Activated naive CD8-positive, alpha-beta T cell (primary cell): Measurements from ENCODE around the gene OTUD3.
"Not testable (repeated sequence)": the region's sequence is repeated elsewhere in the genome, so short reads cannot be mapped to it uniquely, and the experiment has no call there.

Source experiments
- H3K27ac Mint-ChIP-seq: one replicate; pipeline ENCODE4 v1.8.0; 2021; ENCODE audit warnings: mixed read lengths
- H3K27me3 Mint-ChIP-seq: one replicate; pipeline ENCODE4 v1.8.0; 2021; ENCODE audit warnings: mixed read lengths
- H3K36me3 Mint-ChIP-seq: one replicate; pipeline ENCODE4 v1.8.0; 2021; ENCODE audit warnings: mixed read lengths
- H3K4me1 Mint-ChIP-seq: one replicate; pipeline ENCODE4 v1.8.0; 2021; ENCODE audit warnings: low read depth, mixed read lengths
- H3K4me3 Mint-ChIP-seq: one replicate; pipeline ENCODE4 v1.8.0; 2021; ENCODE audit warnings: mild to moderate bottlenecking, mixed read lengths
- H3K9me3 Mint-ChIP-seq: one replicate; pipeline ENCODE4 v1.8.0; 2021; ENCODE audit warnings: low read depth, mixed read lengths

OTUD3 gene

GRCh38 chr1:19880841-19881240, 1.4 kb upstream of the OTUD3 start:
- H3K27me3 Mint-ChIP-seq, H3K27ac Mint-ChIP-seq, H3K9me3 Mint-ChIP-seq, H3K36me3 Mint-ChIP-seq, H3K4me3 Mint-ChIP-seq: not testable (repeated sequence)
- H3K4me1 Mint-ChIP-seq, result peaks cover 35% of the 10 kb centered on the region

- no peaks in the 10 kb centered on the region for H3K36me3 Mint-ChIP-seq
- H3K4me1 Mint-ChIP-seq, result peaks cover 53% of the 10 kb centered on the region
- no peak overlapping the region for H3K27ac Mint-ChIP-seq
- no peaks in the 10 kb centered on the region for H3K9me3 Mint-ChIP-seq
- peak overlapping the region; percentile 90 for H3K4me3 Mint-ChIP-seq
- no peaks in the 10 kb centered on the region for H3K27me3 Mint-ChIP-seq
Measured at GRCh38 chr1:19884312-19884711, 2.1 kb downstream of the OTUD3 start.

- peaks cover 53% of the 10 kb centered on the region for H3K4me1 Mint-ChIP-seq
Measured at GRCh38 chr1:19885821-19886220, 3.6 kb downstream of the OTUD3 start.

GRCh38 chr1:19888112-19888511, 5.9 kb downstream of the OTUD3 start:
- H3K4me1 Mint-ChIP-seq, result peaks cover 49% of the 10 kb centered on the region

More at GRCh38 chr1:19885821-19886220, 3.6 kb downstream of the OTUD3 start:
- H3K4me3 Mint-ChIP-seq, result no peak overlapping the region
- H3K36me3 Mint-ChIP-seq, result no peaks in the 10 kb centered on the region
- H3K9me3 Mint-ChIP-seq, result no peaks in the 10 kb centered on the region
- no peaks in the 10 kb centered on the region for H3K27me3 Mint-ChIP-seq
- no peak overlapping the region for H3K27ac Mint-ChIP-seq

GRCh38 chr1:19889656-19890055, 7.5 kb downstream of the OTUD3 start:
- Mint-ChIP-seq H3K4me3 (no peak overlapping the region), H3K27me3 (no peaks in the 10 kb centered on the region), H3K27ac (no peak overlapping the region), H3K4me1 (peaks cover 34% of the 10 kb centered on the region), H3K36me3 (peaks cover 2% of the 10 kb centered on the region), H3K9me3 (no peaks in the 10 kb centered on the region)

More at GRCh38 chr1:19888112-19888511, 5.9 kb downstream of the OTUD3 start:
- Mint-ChIP-seq H3K4me3 (no peak overlapping the region), H3K36me3 (peaks cover 2% of the 10 kb centered on the region), H3K9me3 (no peaks in the 10 kb centered on the region), H3K27me3 (no peaks in the 10 kb centered on the region), H3K27ac (no peak overlapping the region)

GRCh38 chr1:19892129-19892528, 9.9 kb downstream of the OTUD3 start:
- Mint-ChIP-seq H3K9me3 (no peaks in the 10 kb centered on the region), H3K27me3 (no peaks in the 10 kb centered on the region), H3K36me3 (peaks cover 2% of the 10 kb centered on the region), H3K4me1 (peaks cover 17% of the 10 kb centered on the region), H3K4me3 (no peak overlapping the region), H3K27ac (no peak overlapping the region)

GRCh38 chr1:19892628-19893168, 10.5 kb downstream of the OTUD3 start:
- Mint-ChIP-seq H3K36me3 (peaks cover 2% of the 10 kb centered on the region), H3K4me1 (peaks cover 14% of the 10 kb centered on the region), H3K9me3 (no peaks in the 10 kb centered on the region), H3K4me3 (no peak overlapping the region), H3K27me3 (no peaks in the 10 kb centered on the region), H3K27ac (peak overlapping the region; percentile 9)

GRCh38 chr1:19893687-19894086, 11.5 kb downstream of the OTUD3 start:
- Mint-ChIP-seq H3K9me3 (no peaks in the 10 kb centered on the region), H3K4me3 (no peak overlapping the region), H3K36me3 (peaks cover 2% of the 10 kb centered on the region), H3K27ac (no peak overlapping the region), H3K27me3 (no peaks in the 10 kb centered on the region), H3K4me1 (peaks cover 5% of the 10 kb centered on the region)

- Mint-ChIP-seq H3K36me3 (peaks cover 8% of the 10 kb centered on the region), H3K9me3 (no peaks in the 10 kb centered on the region), H3K27ac (no peak overlapping the region), H3K4me1 (peaks cover 3% of the 10 kb centered on the region), H3K4me3 (no peak overlapping the region), H3K27me3 (no peaks in the 10 kb centered on the region)
Measured at GRCh38 chr1:19894218-19894617, 12.0 kb downstream of the OTUD3 start.

- H3K9me3 Mint-ChIP-seq, result no peaks in the 10 kb centered on the region
- H3K4me1 Mint-ChIP-seq, result no peaks in the 10 kb centered on the region
- no peak overlapping the region for H3K4me3 Mint-ChIP-seq
- H3K27ac Mint-ChIP-seq, result no peak overlapping the region
- peaks cover 25% of the 10 kb centered on the region for H3K36me3 Mint-ChIP-seq
- H3K27me3 Mint-ChIP-seq, result no peaks in the 10 kb centered on the region
Measured at GRCh38 chr1:19901653-19902052, 19.5 kb downstream of the OTUD3 start.

- H3K27ac Mint-ChIP-seq, result no peak overlapping the region
- no peak overlapping the region for H3K4me3 Mint-ChIP-seq
- no peaks in the 10 kb centered on the region for H3K27me3 Mint-ChIP-seq
- no peaks in the 10 kb centered on the region for H3K9me3 Mint-ChIP-seq
- peaks cover 30% of the 10 kb centered on the region for H3K36me3 Mint-ChIP-seq
- no peaks in the 10 kb centered on the region for H3K4me1 Mint-ChIP-seq
Measured at GRCh38 chr1:19903621-19904020, 21.4 kb downstream of the OTUD3 start.

- no peaks in the 10 kb centered on the region for H3K27me3 Mint-ChIP-seq
- H3K9me3 Mint-ChIP-seq, result no peaks in the 10 kb centered on the region
- no peak overlapping the region for H3K27ac Mint-ChIP-seq
- H3K4me3 Mint-ChIP-seq, result no peak overlapping the region
- H3K36me3 Mint-ChIP-seq, result peaks cover 20% of the 10 kb centered on the region
- no peaks in the 10 kb centered on the region for H3K4me1 Mint-ChIP-seq
Measured at GRCh38 chr1:19907456-19907855, 25.3 kb downstream of the OTUD3 start.

GRCh38 chr1:19909392-19909791, 27.2 kb downstream of the OTUD3 start:
- no peak overlapping the region for H3K4me3 Mint-ChIP-seq
- H3K27ac Mint-ChIP-seq, result no peak overlapping the region
- no peaks in the 10 kb centered on the region for H3K9me3 Mint-ChIP-seq
- H3K36me3 Mint-ChIP-seq, result peaks cover 14% of the 10 kb centered on the region
- H3K4me1 Mint-ChIP-seq, result no peaks in the 10 kb centered on the region
- no peaks in the 10 kb centered on the region for H3K27me3 Mint-ChIP-seq

GRCh38 chr1:19909971-19910370, 27.8 kb downstream of the OTUD3 start:
- Mint-ChIP-seq H3K36me3 (peaks cover 16% of the 10 kb centered on the region), H3K4me1 (no peaks in the 10 kb centered on the region), H3K9me3 (no peaks in the 10 kb centered on the region), H3K4me3 (no peak overlapping the region), H3K27me3 (no peaks in the 10 kb centered on the region), H3K27ac (no peak overlapping the region)

- peaks cover 13% of the 10 kb centered on the region for H3K36me3 Mint-ChIP-seq
- H3K27me3 Mint-ChIP-seq, result no peaks in the 10 kb centered on the region
- no peaks in the 10 kb centered on the region for H3K4me1 Mint-ChIP-seq
- no peaks in the 10 kb centered on the region for H3K9me3 Mint-ChIP-seq
- H3K4me3 Mint-ChIP-seq, result no peak overlapping the region
- no peak overlapping the region for H3K27ac Mint-ChIP-seq
Measured at GRCh38 chr1:19910650-19911049, 28.5 kb downstream of the OTUD3 start.

GRCh38 chr1:19918057-19918456, 35.9 kb downstream of the OTUD3 start:
- Mint-ChIP-seq H3K36me3 (peaks cover 2% of the 10 kb centered on the region), H3K27me3 (no peaks in the 10 kb centered on the region), H3K9me3 (no peaks in the 10 kb centered on the region), H3K4me3 (no peak overlapping the region), H3K4me1 (peaks cover 2% of the 10 kb centered on the region), H3K27ac (no peak overlapping the region)
